Caco-2 (cell line): ENCODE results near the gene SPTBN1. TPM values are rescaled to one million over a fixed set of nuclear protein-coding genes. Genes with fewer than 3 reads are reported as not detected.
A peak's percentile ranks its signal among the peaks of the same experiment; 100 is the strongest.

Experiments
- BruUV-seq: library from RNA; stranded (reverse); fragments of 400-500 nt; replicated peaks from 2 replicates; lab custom pipeline; 2021; lab: Mats Ljungman, UMichigan
- CTCF ChIA-PET: fragments of 300-600 bp; sonication (Branson Sonifier 250); formaldehyde crosslinking; loops from one replicate; lab custom pipeline; 2022; ENCODE audit warnings: antibody characterized with exemption; lab: Charles Lee
- POLR2A ChIA-PET: fragments of 300-600 bp; sonication (Branson Sonifier 250); formaldehyde crosslinking; loops from one replicate; lab custom pipeline; 2022; ENCODE audit warnings: antibody characterized with exemption; lab: Charles Lee
- DNase-seq, 2 experiments: peaks; one replicate each; pipeline versions ENCODE4 v3.0.0 to v3.0.0-alpha.2; 2020 to 2022
- H3K27me3 ChIP-seq: replicated peaks from 2 replicates; pipeline ENCODE4 v1.6.0; 2011; ENCODE audit warnings: low read length; ENCODE audit not compliant: control insufficient read depth, insufficient read depth
- H3K36me3 ChIP-seq: 2 replicates; pipeline ENCODE4 v1.5.1; 2011; ENCODE audit warnings: low read length; ENCODE audit not compliant: control insufficient read depth, insufficient read depth
- H3K4me1 ChIP-seq: fragments of 250-450 bp; sonication (Bioruptor Pico); 2 replicates; pipeline ENCODE4 v1.5.1; 2020; ENCODE audit warnings: mild to moderate bottlenecking
- H3K4me3 ChIP-seq: 2 replicates; pipeline ENCODE4 v1.5.1; 2011; ENCODE audit warnings: low read depth, mild to moderate bottlenecking, control low read depth, low read length
- H3K9me3 ChIP-seq: fragments of 250-450 bp; sonication (Bioruptor Pico); 2 replicates; pipeline ENCODE4 v1.5.1; 2020; ENCODE audit warnings: mild to moderate bottlenecking, moderate library complexity
- H3K27ac Mint-ChIP-seq: one replicate; pipeline ENCODE4 v1.8.0; 2022; ENCODE audit warnings: mixed read lengths; ENCODE audit not compliant: unreplicated experiment
- H3K27me3 Mint-ChIP-seq: one replicate; pipeline ENCODE4 v1.8.0; 2022; ENCODE audit warnings: mixed read lengths; ENCODE audit not compliant: insufficient read depth, unreplicated experiment
- H3K36me3 Mint-ChIP-seq: one replicate; pipeline ENCODE4 v1.8.0; 2022; ENCODE audit warnings: mild to moderate bottlenecking, mixed read lengths; ENCODE audit not compliant: insufficient read depth, unreplicated experiment
- H3K4me1 Mint-ChIP-seq: one replicate; pipeline ENCODE4 v1.8.0; 2022; ENCODE audit warnings: low read depth, mixed read lengths; ENCODE audit not compliant: unreplicated experiment
- H3K4me3 Mint-ChIP-seq: one replicate; pipeline ENCODE4 v1.8.0; 2022; ENCODE audit warnings: mild to moderate bottlenecking, moderate library complexity, mixed read lengths; ENCODE audit not compliant: unreplicated experiment
- H3K9me3 Mint-ChIP-seq: one replicate; pipeline ENCODE4 v1.8.0; 2022; ENCODE audit warnings: mixed read lengths; ENCODE audit not compliant: unreplicated experiment
- intact Hi-C: fragments of 100-400 bp; cut with micrococcal nuclease; formaldehyde crosslinking; loops from one replicate; pipeline ENCODE4 v1.10.0; 2022; ENCODE audit not compliant: unreplicated experiment
- total RNA-seq: library from RNA; stranded (reverse); gene quantifications from 2 replicates; pipeline ENCODE4 v1.2.3, GENCODE V29; 2022
- TF ChIP-seq, protein P1 (sequence below), 2 experiments: fragments of 200-600 bp in 1 of 2; IDR thresholded peaks; 1 replicate in 1 of 2; 2 replicates in 1 of 2; pipeline versions ENCODE4 v1.5.1 to v1.8.0; 2011 to 2022; ENCODE audit warnings: antibody characterized with exemption in 1 of 2, control low read depth in 1 of 2, inconsistent platforms in 1 of 2, low read depth in 1 of 2, low read length in 1 of 2, mild to moderate bottlenecking in 1 of 2, moderate library complexity in 1 of 2; ENCODE audit not compliant: insufficient read depth in 1 of 2, severe bottlenecking in 1 of 2, unreplicated experiment in 1 of 2

SPTBN1 gene
- total RNA-seq, 1 experiment from 2014 or later: 361 TPM

DNA sequence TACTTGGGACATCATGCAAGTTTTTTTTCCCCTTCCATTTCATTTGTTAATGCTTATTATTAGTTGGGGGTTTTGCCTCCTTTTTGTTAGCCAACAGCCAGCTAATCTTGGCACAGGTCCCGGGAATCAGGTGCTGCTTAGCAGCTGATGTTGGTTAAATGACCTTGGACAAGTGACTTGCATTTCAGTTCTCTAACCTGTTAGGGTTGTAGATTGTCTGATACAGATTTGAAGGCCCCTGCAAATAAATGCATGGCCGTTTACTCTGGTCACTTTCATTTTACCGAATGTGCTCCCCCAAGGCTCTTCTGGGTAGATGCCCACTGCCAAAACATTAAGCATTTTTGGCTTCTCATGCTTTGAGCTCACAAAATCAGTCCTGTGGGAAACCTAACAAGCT lies 120.9 kb downstream of the SPTBN1 start:
- peaks cover 91% of the 10 kb centered on the region for H3K36me3 Mint-ChIP-seq
- DNase-seq: no peak
- intact Hi-C loops: loop anchor here (10.0 kb wide), 1 partner anchor 602 kb away; the partner anchor contains the start of gene PSME4
- Histone ChIP-seq H3K9me3 (no peaks in the 10 kb centered on the region), H3K36me3 (no peaks in the 10 kb centered on the region), H3K27me3 (no peaks in the 10 kb centered on the region), H3K4me3 (no peak overlapping the region), H3K4me1 (peaks cover 84% of the 10 kb centered on the region)
- peaks cover 82% of the 10 kb centered on the region for H3K4me1 Mint-ChIP-seq
- H3K4me3 Mint-ChIP-seq: peak overlapping the region; percentile 21
- H3K9me3 Mint-ChIP-seq: no peaks in the 10 kb centered on the region
- peak overlapping the region; percentile 99 for H3K27ac Mint-ChIP-seq
- CTCF ChIA-PET: no interaction called here
- TF ChIP-seq, protein P1, sequence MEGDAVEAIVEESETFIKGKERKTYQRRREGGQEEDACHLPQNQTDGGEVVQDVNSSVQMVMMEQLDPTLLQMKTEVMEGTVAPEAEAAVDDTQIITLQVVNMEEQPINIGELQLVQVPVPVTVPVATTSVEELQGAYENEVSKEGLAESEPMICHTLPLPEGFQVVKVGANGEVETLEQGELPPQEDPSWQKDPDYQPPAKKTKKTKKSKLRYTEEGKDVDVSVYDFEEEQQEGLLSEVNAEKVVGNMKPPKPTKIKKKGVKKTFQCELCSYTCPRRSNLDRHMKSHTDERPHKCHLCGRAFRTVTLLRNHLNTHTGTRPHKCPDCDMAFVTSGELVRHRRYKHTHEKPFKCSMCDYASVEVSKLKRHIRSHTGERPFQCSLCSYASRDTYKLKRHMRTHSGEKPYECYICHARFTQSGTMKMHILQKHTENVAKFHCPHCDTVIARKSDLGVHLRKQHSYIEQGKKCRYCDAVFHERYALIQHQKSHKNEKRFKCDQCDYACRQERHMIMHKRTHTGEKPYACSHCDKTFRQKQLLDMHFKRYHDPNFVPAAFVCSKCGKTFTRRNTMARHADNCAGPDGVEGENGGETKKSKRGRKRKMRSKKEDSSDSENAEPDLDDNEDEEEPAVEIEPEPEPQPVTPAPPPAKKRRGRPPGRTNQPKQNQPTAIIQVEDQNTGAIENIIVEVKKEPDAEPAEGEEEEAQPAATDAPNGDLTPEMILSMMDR (IDR thresholded peaks at IDR 0.05; ENCODE audit: insufficient read depth in 1 of 2, low read depth in 1 of 2, low read length in 1 of 2, severe bottlenecking in 1 of 2, unreplicated experiment in 1 of 2): no peak
- POLR2A ChIA-PET: no interaction called here
- H3K27me3 Mint-ChIP-seq: no peaks in the 10 kb centered on the region
- no TSS peak for BruUV-seq

DNA sequence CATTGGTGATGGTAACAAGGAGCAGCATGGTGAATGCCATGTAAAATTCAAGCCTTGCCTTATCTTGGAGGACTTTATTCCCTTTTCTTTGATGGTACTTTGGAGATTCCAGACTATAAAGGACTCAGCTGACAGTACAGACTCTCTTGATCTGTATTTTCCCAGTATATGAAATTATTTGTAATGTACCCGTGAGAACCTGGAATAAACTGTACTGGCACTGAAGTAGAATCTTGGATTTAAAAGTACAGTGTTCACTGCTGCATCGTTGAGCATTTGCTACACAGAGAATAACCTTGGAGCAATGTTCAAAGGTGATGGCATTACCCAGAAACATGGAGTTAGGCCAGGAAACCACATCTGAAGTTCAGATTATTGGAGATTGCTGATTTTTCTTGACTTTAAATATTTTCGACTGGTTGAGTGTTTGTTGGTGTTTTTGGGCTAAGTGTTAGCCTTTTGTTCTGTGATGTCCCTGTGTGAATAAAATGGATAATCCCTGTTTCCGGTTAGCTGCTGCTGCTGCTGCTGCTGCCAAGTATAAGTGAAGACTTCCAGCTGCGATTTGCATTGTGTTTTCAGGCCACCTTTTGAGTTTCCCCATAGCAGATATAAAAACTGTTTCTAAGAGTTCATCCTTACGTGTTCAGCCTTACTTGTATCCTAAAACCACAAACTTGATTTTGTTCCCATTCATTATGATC lies 122.0 kb downstream of the SPTBN1 start:
- H3K4me1 Mint-ChIP-seq: peaks cover 75% of the 10 kb centered on the region
- H3K9me3 Mint-ChIP-seq: no peaks in the 10 kb centered on the region
- Histone ChIP-seq H3K4me3 (no peak overlapping the region), H3K36me3 (no peaks in the 10 kb centered on the region), H3K9me3 (no peaks in the 10 kb centered on the region), H3K27me3 (no peaks in the 10 kb centered on the region), H3K4me1 (peaks cover 76% of the 10 kb centered on the region)
- ChIA-PET POLR2A (no interaction called here), CTCF (interaction anchor here (0.6 kb wide), 1 partner anchor 20 kb away, joined by 10 read pairs; no protein-coding TSS in a partner anchor)
- TF ChIP-seq, protein P1 (IDR thresholded peaks at IDR 0.05; ENCODE audit: insufficient read depth in 1 of 2, low read depth in 1 of 2, low read length in 1 of 2, severe bottlenecking in 1 of 2, unreplicated experiment in 1 of 2): no peak
- no TSS peak for BruUV-seq
- peak overlapping the region; percentile 77 for H3K27ac Mint-ChIP-seq
- no peaks in the 10 kb centered on the region for H3K27me3 Mint-ChIP-seq
- peaks cover 92% of the 10 kb centered on the region for H3K36me3 Mint-ChIP-seq
- intact Hi-C loops: loop anchor here (10.0 kb wide), 1 partner anchor 603 kb away; the partner anchor contains the start of gene PSME4
- DNase-seq: no peak
- peak overlapping the region; percentile 21 for H3K4me3 Mint-ChIP-seq

DNA sequence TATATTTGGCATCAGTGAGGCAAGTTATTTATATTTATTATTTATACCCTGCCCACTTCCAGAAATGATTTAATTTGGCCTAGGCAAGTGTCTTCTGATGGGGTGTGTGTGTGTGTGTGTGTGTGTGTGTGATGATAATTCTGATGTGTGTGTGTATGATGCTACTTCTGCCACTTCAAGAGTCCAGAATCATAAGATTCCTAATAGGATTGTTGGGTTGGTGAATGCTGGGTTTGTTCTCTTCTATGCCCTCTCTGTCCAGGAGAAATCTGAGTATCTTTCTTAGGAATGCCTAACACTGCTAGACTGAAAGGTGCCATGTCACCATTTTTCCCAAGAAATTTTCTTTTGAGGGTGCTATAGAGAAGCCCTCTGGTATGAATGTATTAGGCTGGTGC lies 122.5 kb downstream of the SPTBN1 start:
- Histone ChIP-seq H3K4me3 (no peak overlapping the region), H3K27me3 (no peaks in the 10 kb centered on the region), H3K9me3 (no peaks in the 10 kb centered on the region), H3K4me1 (peaks cover 71% of the 10 kb centered on the region), H3K36me3 (no peaks in the 10 kb centered on the region)
- ChIA-PET CTCF (no interaction called here), POLR2A (interaction anchor here (1.8 kb wide), 1 partner anchor 20 kb away, joined by 8 read pairs; no protein-coding TSS in a partner anchor)
- intact Hi-C loops: loop anchor here (1.0 to 10.0 kb wide), 2 partner anchors 11 to 604 kb away; partner anchors contain the start of gene PSME4
- H3K36me3 Mint-ChIP-seq: peaks cover 92% of the 10 kb centered on the region
- TF ChIP-seq, protein P1 (IDR thresholded peaks at IDR 0.05; ENCODE audit: insufficient read depth in 1 of 2, low read depth in 1 of 2, low read length in 1 of 2, severe bottlenecking in 1 of 2, unreplicated experiment in 1 of 2): no peak
- no peaks in the 10 kb centered on the region for H3K27me3 Mint-ChIP-seq
- H3K4me3 Mint-ChIP-seq: peak overlapping the region; percentile 58
- H3K4me1 Mint-ChIP-seq: peaks cover 72% of the 10 kb centered on the region
- no TSS peak for BruUV-seq
- peak overlapping the region; percentile 77 for H3K27ac Mint-ChIP-seq
- H3K9me3 Mint-ChIP-seq: no peaks in the 10 kb centered on the region
- no peak for DNase-seq
